Liver (tissue), 9 donors: ENCODE results near the gene NFYB. TPM values are rescaled to one million over a fixed set of nuclear protein-coding genes. Genes with fewer than 3 reads are reported as not detected.

ENCODE experiments used
- DNase-seq: peaks from one replicate; pipeline ENCODE4 v3.0.0-alpha.2; 2017; ENCODE audit warnings: low spot score
- H3K27ac ChIP-seq, 2 donors: one replicate each; pipeline ENCODE4 v1.7.0; 2013; ENCODE audit warnings: inconsistent platforms in 2 of 2, low read length in 2 of 2, control low read depth in 1 of 2, low read depth in 1 of 2, mild to moderate bottlenecking in 1 of 2
- H3K27me3 ChIP-seq, 4 donors: one replicate each; pipeline versions ENCODE4 v1.6.1 to v1.7.0; 2013; ENCODE audit warnings: low read length in 3 of 4, inconsistent platforms in 1 of 4, mild to moderate bottlenecking in 1 of 4, moderate library complexity in 1 of 4; ENCODE audit not compliant: control insufficient read depth in 4 of 4, insufficient read depth in 4 of 4
- H3K36me3 ChIP-seq, 4 donors: one replicate each; pipeline versions ENCODE4 v1.6.1 to v1.7.0; 2013; ENCODE audit warnings: low read length in 3 of 4, mild to moderate bottlenecking in 3 of 4, low read depth in 1 of 4, moderate library complexity in 1 of 4; ENCODE audit not compliant: control insufficient read depth in 4 of 4, insufficient read depth in 3 of 4
- H3K4me1 ChIP-seq, 4 donors: one replicate each; pipeline versions ENCODE4 v1.6.1 to v1.7.0; 2013; ENCODE audit warnings: low read length in 3 of 4, mild to moderate bottlenecking in 3 of 4, moderate library complexity in 1 of 4; ENCODE audit not compliant: control insufficient read depth in 4 of 4, insufficient read depth in 4 of 4
- H3K4me3 ChIP-seq, 3 donors: one replicate each; pipeline versions ENCODE4 v1.6.1 to v1.7.0; 2013; ENCODE audit warnings: low read length in 3 of 3, control low read depth in 1 of 3, low read depth in 1 of 3, mild to moderate bottlenecking in 1 of 3
- H3K9ac ChIP-seq, 2 donors: one replicate each; pipeline ENCODE4 v1.7.0; 2013; ENCODE audit warnings: low read length in 2 of 2, mild to moderate bottlenecking in 2 of 2, moderate library complexity in 2 of 2, control low read depth in 1 of 2, low read depth in 1 of 2
- H3K9me3 ChIP-seq, 4 donors: one replicate each; pipeline versions ENCODE4 v1.6.1 to v1.7.0; 2013; ENCODE audit warnings: low read length in 3 of 4; ENCODE audit not compliant: control insufficient read depth in 4 of 4
- ATF3 ChIP-seq: IDR thresholded peaks from 2 replicates; pipeline ENCODE4 v1.6.1; 2016; ENCODE audit warnings: antibody characterized with exemption
- CTCF ChIP-seq: fragments of 150-350 bp; IDR thresholded peaks from 2 replicates; pipeline ENCODE4 v1.5.1; 2017; ENCODE audit warnings: improper control_type of control experiment, low read depth, low read length; ENCODE audit not compliant: missing input control
- EGR1 ChIP-seq, 2 donors: IDR thresholded peaks; 2 replicates each; pipeline ENCODE4 v1.6.1; 2016 to 2018; ENCODE audit warnings: antibody characterized with exemption in 2 of 2, low read depth in 2 of 2
- FOXA1 ChIP-seq: IDR thresholded peaks from 2 replicates; pipeline ENCODE4 v1.6.1; 2016; ENCODE audit warnings: antibody characterized with exemption
- FOXA2 ChIP-seq: IDR thresholded peaks from 2 replicates; pipeline ENCODE4 v1.6.1; 2016; ENCODE audit warnings: antibody characterized with exemption
- GABPA ChIP-seq, 2 donors: IDR thresholded peaks in 1 of 2; conservative IDR thresholded peaks in 1 of 2; 2 replicates each; pipeline ENCODE4 v1.6.1; 2016; ENCODE audit warnings: antibody characterized with exemption in 2 of 2, mild to moderate bottlenecking in 1 of 2, moderate library complexity in 1 of 2
- HNF4A ChIP-seq, 2 donors: conservative IDR thresholded peaks; 2 replicates each; pipeline ENCODE4 v1.6.1; 2016; ENCODE audit warnings: antibody characterized with exemption in 2 of 2, mild to moderate bottlenecking in 2 of 2
- HNF4G ChIP-seq: IDR thresholded peaks from 2 replicates; pipeline ENCODE4 v1.6.1; 2016; ENCODE audit warnings: antibody characterized with exemption
- JUND ChIP-seq, 2 donors: IDR thresholded peaks; 2 replicates each; pipeline ENCODE4 v1.6.1; 2016; ENCODE audit warnings: antibody characterized with exemption in 2 of 2
- MAX ChIP-seq: IDR thresholded peaks from 2 replicates; pipeline ENCODE4 v1.6.1; 2016; ENCODE audit warnings: antibody characterized with exemption
- NR2F2 ChIP-seq: IDR thresholded peaks from 2 replicates; pipeline ENCODE4 v1.6.1; 2016; ENCODE audit warnings: antibody characterized with exemption
- RAD21 ChIP-seq, 2 donors: IDR thresholded peaks; 2 replicates each; pipeline ENCODE4 v1.6.1; 2016; ENCODE audit warnings: antibody characterized with exemption in 2 of 2, mild to moderate bottlenecking in 2 of 2
- REST ChIP-seq: IDR thresholded peaks from 2 replicates; pipeline ENCODE4 v1.6.1; 2016; ENCODE audit warnings: antibody characterized with exemption, mild to moderate bottlenecking
- RXRA ChIP-seq, 2 donors: IDR thresholded peaks; 2 replicates each; pipeline ENCODE4 v1.6.1; 2017 to 2018; ENCODE audit warnings: antibody characterized with exemption in 2 of 2, mild to moderate bottlenecking in 1 of 2
- SP1 ChIP-seq: IDR thresholded peaks from 2 replicates; pipeline ENCODE4 v1.6.1; 2018; ENCODE audit warnings: antibody characterized with exemption, mild to moderate bottlenecking
- TAF1 ChIP-seq: conservative IDR thresholded peaks from 2 replicates; pipeline ENCODE4 v1.6.1; 2016; ENCODE audit warnings: antibody characterized with exemption, mild to moderate bottlenecking
- YY1 ChIP-seq: IDR thresholded peaks from 2 replicates; pipeline ENCODE4 v1.6.1; 2016; ENCODE audit warnings: antibody characterized with exemption, mild to moderate bottlenecking
- ZBTB33 ChIP-seq: IDR thresholded peaks from 2 replicates; pipeline ENCODE4 v1.6.1; 2016; ENCODE audit warnings: antibody characterized with exemption
- WGBS: extraction: QIAGEN DNeasy Blood & Tissue Kit; methylation state at CpG from one replicate; pipeline ENCODE4 v1.1.7; 2013; 5-methylcytosine and 5-hydroxymethylcytosine counted together
- polyA plus RNA-seq, 2 donors: library from polyadenylated mRNA; stranded (reverse) in 1 of 2; unstranded in 1 of 2; fragments of 200-250 nt in 1 of 2; fragments of >200 nt in 1 of 2; fragmentation: Nextera tagmentation in 1 of 2; extraction: Ambion mirVana in 1 of 2; gene quantifications; one replicate each; pipeline versions ENCODE4 v1.2.1 to v1.2.3, GENCODE V29; 2013 to 2015
- total RNA-seq, 2 donors: library from RNA; depleted of rRNA; stranded (reverse); fragments of >200 nt; gene quantifications; one replicate each; pipeline ENCODE4 v1.2.3, GENCODE V29; 2014
- donor health status: healthy.
- donor health status: healthy.
- donor health status: healthy.
- donor health status: healthy.
- donor health status: healthy.

NFYB gene
- total and polyA plus RNA-seq, 4 donors, result 7.6 to 14.6 (median 11.5) TPM

GRCh38 chr12:104167519-104168458, 29.8 kb upstream of the NFYB start (continued):
- no peak for TF ChIP-seq RAD21 (IDR thresholded peaks at IDR 0.05)
- no peak for TF ChIP-seq REST
- no peak for TF ChIP-seq HNF4G
- no peak for TF ChIP-seq FOXA2

- Histone ChIP-seq H3K4me1 (no peaks in the 10 kb centered on the region), H3K4me3 (no peak overlapping the region), H3K27ac (no peak overlapping the region), H3K36me3 (no peaks in the 10 kb centered on the region), H3K9ac (no peak overlapping the region), H3K9me3 (no peaks in the 10 kb centered on the region), H3K27me3 (no peaks in the 10 kb centered on the region)
- 86% methylated on average over 6 of the region's 6 CpGs for WGBS
- TF ChIP-seq FOXA1 (no peak), SP1 (no peak), ATF3 (no peak), HNF4G (no peak), FOXA2 (no peak), MAX (no peak), ZBTB33 (no peak), EGR1 (IDR thresholded peaks at IDR 0.05; ENCODE audit: low read depth in 2 of 2) (no peak), RAD21 (IDR thresholded peaks at IDR 0.05) (no peak), RXRA (IDR thresholded peaks at IDR 0.05) (no peak), JUND (IDR thresholded peaks at IDR 0.05) (no peak), YY1 (no peak), REST (no peak), GABPA (IDR thresholded peaks at IDR 0.05 in 1 of 2, conservative IDR thresholded peaks at IDR 0.05 in 1 of 2) (no peak), NR2F2 (no peak), TAF1 (no peak), CTCF (no peak), HNF4A (conservative IDR thresholded peaks at IDR 0.05) (no peak)
- DNase-seq, result no peak
These were observed 28.5 kb upstream of the NFYB start for GRCh38 chr12:104166465-104166864.
